GM19463 (cell line): ENCODE measurements around the gene CCDC148.

Experiments
- ATAC-seq: cut with Tn5 transposase; IDR thresholded peaks from one replicate; pipeline ENCODE4 v1.9.1; 2021; ENCODE audit warnings: mild to moderate bottlenecking, moderate library complexity; ENCODE audit not compliant: unreplicated experiment

Gene CCDC148

DNA sequence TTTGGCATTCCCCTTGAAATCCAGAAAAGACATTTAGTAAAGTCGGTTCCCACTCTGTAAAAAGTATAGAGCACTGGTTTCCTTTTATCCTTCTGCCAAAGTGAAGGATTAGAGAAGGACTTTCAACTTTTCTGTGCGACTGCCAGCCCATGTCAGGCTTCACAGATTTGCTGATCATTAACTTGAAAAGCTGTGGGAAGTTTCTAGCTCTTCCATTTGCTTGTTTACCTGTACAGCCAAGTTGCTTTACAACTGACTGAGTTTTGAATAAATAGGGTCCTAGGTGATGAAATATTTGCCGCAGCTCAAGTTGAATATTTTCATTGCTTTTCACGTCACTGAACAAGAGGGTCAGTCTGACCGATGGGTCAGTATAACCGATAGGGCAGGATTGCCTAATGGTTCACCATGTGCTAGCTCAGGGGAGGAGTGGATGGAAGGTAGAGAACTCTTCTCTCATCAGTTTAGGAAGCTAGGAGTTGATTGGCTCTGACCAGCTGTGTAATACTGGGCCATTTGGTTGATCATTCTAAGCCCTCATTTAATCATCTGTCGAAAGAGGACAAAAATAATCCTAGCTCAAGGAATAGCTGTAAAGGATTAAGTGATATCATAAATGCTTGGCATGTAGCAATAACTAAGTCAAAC, 324.5 kb downstream of the CCDC148 start:
- no peak for ATAC-seq

DNA sequence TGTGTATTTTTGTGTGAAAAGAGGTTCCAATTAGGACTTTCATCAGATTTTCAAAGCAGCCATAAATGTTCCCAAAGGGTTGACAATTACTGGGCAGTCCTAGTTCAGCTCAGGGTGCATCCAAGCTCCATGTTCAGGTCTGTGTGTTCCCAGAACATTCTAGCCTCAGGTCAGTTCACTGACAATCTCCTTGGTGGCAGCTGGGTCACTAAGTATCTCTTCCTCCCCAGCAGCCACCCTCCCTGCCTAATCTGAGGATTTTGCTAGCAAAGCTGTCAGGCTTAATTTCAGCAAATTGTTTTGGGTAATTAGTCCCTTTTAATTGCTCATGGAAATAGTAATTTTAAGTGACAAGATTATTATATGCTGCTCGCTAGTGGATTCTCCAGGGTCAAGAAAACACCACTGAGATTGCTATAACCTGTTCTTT, 325.1 kb downstream of the CCDC148 start:
- no peak for ATAC-seq

DNA sequence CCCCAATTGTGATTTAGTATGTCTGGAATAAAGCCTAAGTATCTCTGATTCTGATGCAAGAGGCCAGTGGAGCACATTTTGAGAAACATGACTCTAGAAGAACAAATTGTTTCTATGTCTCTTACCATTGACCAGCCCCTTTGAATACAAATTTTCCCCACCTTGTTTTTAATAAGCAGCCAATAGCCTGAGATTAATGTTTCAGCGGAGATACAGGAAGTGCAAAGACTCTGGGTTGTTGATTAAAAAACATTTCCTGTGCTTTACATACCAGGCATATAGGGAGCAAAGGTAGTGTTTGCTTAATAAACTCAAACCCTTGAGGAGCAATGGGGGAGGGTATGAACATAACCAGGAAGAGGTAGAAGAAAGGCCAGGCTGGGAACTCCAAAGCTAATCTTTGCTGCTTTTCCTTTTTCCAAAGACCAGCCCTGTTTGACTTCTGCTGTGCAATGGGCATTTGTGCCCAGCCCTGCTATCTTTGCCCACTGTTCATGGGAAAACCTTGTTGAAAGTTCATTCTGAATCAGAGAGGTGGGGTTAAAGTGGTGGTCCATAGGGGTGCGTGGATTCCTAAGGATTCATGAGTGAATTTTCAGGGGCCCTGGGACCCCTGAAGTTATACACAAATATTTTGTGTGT, 325.6 kb downstream of the CCDC148 start:
- no peak for ATAC-seq

DNA sequence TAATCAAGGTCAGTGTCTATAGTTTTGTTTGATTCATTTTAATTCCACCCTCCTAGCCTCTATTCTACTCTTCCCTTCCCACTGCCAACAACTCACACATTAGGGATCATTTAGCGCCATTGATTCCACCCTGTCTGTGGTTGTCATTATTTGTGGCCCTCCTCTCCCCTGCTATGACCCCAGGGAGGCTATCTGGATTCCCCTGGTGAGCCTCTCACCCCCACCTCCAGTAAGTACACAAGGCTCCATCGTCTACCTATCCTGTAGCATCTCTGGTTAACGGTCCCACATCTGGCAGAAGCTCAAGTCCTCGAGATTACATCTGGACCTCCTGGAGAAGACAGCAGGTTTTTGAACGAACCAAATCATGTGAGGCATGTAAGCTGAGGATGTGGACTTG, 327.5 kb downstream of the CCDC148 start:
- ATAC-seq, result no peak

DNA sequence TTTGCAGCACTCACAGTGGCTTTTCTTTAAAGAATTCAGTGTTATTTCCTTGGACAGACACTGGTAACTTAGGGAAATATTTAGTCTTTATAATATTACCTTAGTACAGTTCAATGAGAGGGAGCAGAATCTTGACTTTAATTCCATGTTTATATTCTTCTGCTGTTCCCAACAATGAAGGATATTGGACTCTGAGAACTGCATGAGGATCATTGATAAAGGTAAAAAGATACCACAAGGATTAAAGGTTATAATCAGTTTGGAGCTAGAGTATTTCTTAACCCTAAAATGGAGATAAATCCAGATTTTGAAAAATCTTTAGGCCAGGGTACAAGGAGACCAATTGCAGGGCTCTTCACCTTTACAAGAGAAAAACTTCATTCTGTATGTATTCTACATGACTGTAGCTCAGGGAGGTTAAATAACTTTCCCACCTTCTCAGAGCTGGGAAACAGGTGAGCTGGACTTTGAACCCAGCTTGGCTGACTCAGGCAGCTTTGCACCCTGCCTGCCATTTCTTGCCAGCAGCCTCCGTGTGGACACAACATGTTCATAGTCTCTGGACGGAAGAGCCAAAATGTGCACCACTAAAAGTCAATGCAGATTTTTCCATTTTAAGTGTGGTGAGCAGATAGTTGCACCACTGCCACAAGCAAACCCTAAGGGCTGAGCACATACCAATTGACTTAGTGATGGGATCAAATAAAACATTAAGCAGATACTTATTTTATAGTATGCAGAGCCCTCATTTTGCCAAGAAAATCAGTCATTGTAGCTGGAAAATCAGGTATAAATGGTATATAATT, 328.2 kb downstream of the CCDC148 start:
- no peak for ATAC-seq

DNA sequence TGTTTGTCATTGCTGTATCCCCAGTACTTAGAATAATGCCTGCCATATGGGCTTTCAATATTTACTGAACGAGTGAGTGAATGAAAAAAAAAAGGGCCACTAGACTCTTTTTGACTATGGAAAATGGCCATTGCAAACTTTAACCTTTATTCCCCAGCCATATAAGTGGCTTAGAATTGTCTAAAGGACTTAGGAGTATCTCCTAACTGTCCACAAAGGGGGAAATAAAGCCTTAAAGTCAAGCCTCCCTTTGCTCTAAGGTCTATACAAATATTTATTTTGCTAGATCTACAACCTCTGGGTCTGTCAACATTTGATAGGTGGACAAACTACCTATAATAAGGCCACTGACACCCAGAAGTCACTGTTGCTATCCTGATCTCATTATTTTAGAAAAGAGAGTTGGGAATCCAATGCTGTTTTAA, 329.2 kb downstream of the CCDC148 start:
- no peak for ATAC-seq

DNA sequence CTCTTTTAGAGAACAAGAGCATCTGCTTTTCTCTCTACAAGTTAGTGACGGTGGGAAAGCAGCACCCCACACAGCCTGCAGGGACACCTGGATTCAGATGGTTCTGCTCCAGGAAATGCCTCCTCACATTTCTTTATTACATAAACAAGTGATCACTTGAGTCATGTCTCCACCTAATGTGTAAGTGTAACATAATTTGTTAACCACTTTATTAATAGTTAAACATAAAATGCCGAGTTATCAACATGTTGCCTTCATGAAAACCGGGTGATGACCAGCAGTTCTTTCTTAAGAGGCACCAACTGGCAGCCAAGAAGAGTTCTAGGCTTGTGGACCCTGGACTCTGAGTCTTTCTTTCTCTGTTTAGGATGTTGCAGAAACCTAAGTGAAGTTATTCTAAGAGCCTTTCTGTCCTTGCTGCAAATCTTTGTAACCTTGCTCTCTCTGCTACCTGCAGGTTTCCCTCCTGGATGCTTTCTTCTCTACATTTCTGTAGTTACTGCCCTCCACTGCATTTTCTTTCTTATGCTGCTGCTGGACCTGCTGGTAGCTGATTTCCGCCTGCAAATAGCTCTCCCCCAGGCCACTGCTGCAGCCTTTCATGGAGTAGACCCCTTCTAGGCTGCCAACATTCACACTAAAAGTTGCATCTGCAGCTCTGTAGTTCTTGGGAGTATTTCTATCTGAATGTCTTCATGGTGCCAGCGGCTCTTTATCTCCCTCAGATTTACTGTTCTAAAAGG, 330.6 kb downstream of the CCDC148 start:
- no peak for ATAC-seq

DNA sequence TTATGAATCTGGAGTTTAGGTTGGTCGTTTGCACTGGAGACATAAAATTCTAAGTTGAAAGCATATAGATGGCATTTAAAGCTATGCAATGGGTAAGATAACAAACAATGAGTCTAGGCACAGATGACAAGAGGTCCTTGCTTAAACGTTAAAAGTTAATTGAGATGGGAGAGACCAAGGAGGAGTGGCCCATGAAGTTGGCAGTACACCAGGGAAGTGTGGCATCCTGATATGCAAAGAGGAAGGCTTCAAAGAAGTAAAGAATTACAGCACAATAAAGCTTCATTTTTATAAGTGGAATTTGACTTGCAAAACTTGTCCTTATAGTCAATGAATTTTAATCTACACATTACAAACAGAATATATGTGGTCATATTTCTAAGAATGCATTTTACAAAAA, 331.7 kb downstream of the CCDC148 start:
- no peak for ATAC-seq
